Prostate gland (tissue), 2 donors: ENCODE results near the gene TMEM221.

Source experiments
- CTCF ChIP-seq, 4 experiments: fragments of 200-600 bp in 2 of 4; fragments of 450-650 bp in 2 of 4; sonication (generic) in 2 of 4; IDR thresholded peaks; 1 replicate in 3 of 4; 2 replicates in 1 of 4; pipeline ENCODE4 v1.5.1; 2016 to 2019; ENCODE audit warnings: antibody characterized with exemption in 4 of 4, mild to moderate bottlenecking in 2 of 4, moderate library complexity in 2 of 4
- POLR2A ChIP-seq: fragments of 450-650 bp; IDR thresholded peaks from one replicate; pipeline ENCODE4 v1.6.1; 2016; ENCODE audit warnings: antibody characterized with exemption, mild to moderate bottlenecking
- POLR2AphosphoS5 ChIP-seq: sonication (generic); formaldehyde crosslinking; IDR thresholded peaks from one replicate; pipeline ENCODE4 v1.6.1; 2017; ENCODE audit warnings: antibody characterized with exemption

GRCh38 chr19:17436094-17436873 is 12.2 kb downstream of the TMEM221 start:
- no peak for TF ChIP-seq CTCF (IDR thresholded peaks at IDR 0.05)
- no peak for TF ChIP-seq POLR2A
- TF ChIP-seq POLR2AphosphoS5: no peak
